WTC11 (cell line): ENCODE data around the gene HADHB.
"Not testable (repeated sequence)": the region's sequence is repeated elsewhere in the genome, so short reads cannot be mapped to it uniquely, and the experiment has no call there.

Source experiments
- ATF6 ChIP-seq: sonication (generic); formaldehyde crosslinking; IDR thresholded peaks from 2 replicates; pipeline ENCODE4 v1.8.1; 2023; ENCODE audit warnings: mild to moderate bottlenecking, missing genetic modification reagents
- CBFB ChIP-seq: sonication (generic); formaldehyde crosslinking; IDR thresholded peaks from 2 replicates; pipeline ENCODE4 v1.8.1; 2022; ENCODE audit warnings: mild to moderate bottlenecking, low read depth, missing genetic modification reagents
- CTCF ChIP-seq: fragments of 200-600 bp; IDR thresholded peaks from 2 replicates; pipeline ENCODE4 v1.8.0; 2022; ENCODE audit warnings: antibody characterized with exemption
- FOXP1 ChIP-seq: sonication (generic); formaldehyde crosslinking; IDR thresholded peaks from 2 replicates; pipeline ENCODE4 v1.8.0; 2022; ENCODE audit warnings: missing genetic modification reagents, mild to moderate bottlenecking, moderate library complexity, borderline replicate concordance
- MXD4 ChIP-seq: fragments of 250-450 bp; sonication (Bioruptor Pico); IDR thresholded peaks from 2 replicates; pipeline ENCODE4 v1.8.0; 2021; ENCODE audit warnings: mild to moderate bottlenecking, moderate library complexity, borderline replicate concordance
- MYBL2 ChIP-seq: sonication (generic); formaldehyde crosslinking; IDR thresholded peaks from 2 replicates; pipeline ENCODE4 v1.8.1; 2023; ENCODE audit warnings: mild to moderate bottlenecking, moderate library complexity, missing genetic modification reagents
- NR2C2 ChIP-seq: sonication (generic); formaldehyde crosslinking; IDR thresholded peaks from 2 replicates; pipeline ENCODE4 v1.8.0; 2022; ENCODE audit warnings: mild to moderate bottlenecking, missing genetic modification reagents
- PRDM15 ChIP-seq: sonication (generic); formaldehyde crosslinking; IDR thresholded peaks from 2 replicates; pipeline ENCODE4 v1.8.0; 2022; ENCODE audit warnings: missing genetic modification reagents
- RELA ChIP-seq: sonication (generic); formaldehyde crosslinking; IDR thresholded peaks from 2 replicates; pipeline ENCODE4 v1.8.1; 2022; ENCODE audit warnings: missing genetic modification reagents, mild to moderate bottlenecking, borderline replicate concordance
- SP1 ChIP-seq: sonication (generic); formaldehyde crosslinking; conservative IDR thresholded peaks from 2 replicates; pipeline ENCODE4 v1.8.1; 2022; ENCODE audit warnings: missing genetic modification reagents
- USF2 ChIP-seq: sonication (generic); formaldehyde crosslinking; IDR thresholded peaks from 2 replicates; pipeline ENCODE4 v1.8.1; 2023; ENCODE audit warnings: mild to moderate bottlenecking, missing genetic modification reagents, moderate library complexity
- ZNF219 ChIP-seq: sonication (generic); formaldehyde crosslinking; IDR thresholded peaks from 2 replicates; pipeline ENCODE4 v1.8.0; 2023; ENCODE audit warnings: missing genetic modification reagents, mild to moderate bottlenecking, borderline replicate concordance
- ZSCAN18 ChIP-seq: fragments of 250-450 bp; sonication (Bioruptor Pico); IDR thresholded peaks from 2 replicates; pipeline ENCODE4 v2.1.2; 2022; ENCODE audit warnings: mild to moderate bottlenecking, moderate library complexity
- TF ChIP-seq, protein P1 (sequence below): sonication (generic); formaldehyde crosslinking; IDR thresholded peaks from 2 replicates; pipeline ENCODE4 v1.8.1; 2023; ENCODE audit warnings: mild to moderate bottlenecking, missing genetic modification reagents

GRCh38 chr2:26331321-26331720, 86.6 kb downstream of the HADHB start:
- TF ChIP-seq CTCF; ZNF219 (CRISPR knock-in tag); ATF6 (CRISPR knock-in tag); PRDM15; RELA (CRISPR knock-in tag); NR2C2; ZSCAN18 (CRISPR knock-in tag); USF2 (CRISPR knock-in tag); MXD4; CBFB (CRISPR knock-in tag); FOXP1 (CRISPR knock-in tag); SP1 (CRISPR knock-in tag); MYBL2 (CRISPR knock-in tag): not testable (repeated sequence)
- TF ChIP-seq, protein P1, sequence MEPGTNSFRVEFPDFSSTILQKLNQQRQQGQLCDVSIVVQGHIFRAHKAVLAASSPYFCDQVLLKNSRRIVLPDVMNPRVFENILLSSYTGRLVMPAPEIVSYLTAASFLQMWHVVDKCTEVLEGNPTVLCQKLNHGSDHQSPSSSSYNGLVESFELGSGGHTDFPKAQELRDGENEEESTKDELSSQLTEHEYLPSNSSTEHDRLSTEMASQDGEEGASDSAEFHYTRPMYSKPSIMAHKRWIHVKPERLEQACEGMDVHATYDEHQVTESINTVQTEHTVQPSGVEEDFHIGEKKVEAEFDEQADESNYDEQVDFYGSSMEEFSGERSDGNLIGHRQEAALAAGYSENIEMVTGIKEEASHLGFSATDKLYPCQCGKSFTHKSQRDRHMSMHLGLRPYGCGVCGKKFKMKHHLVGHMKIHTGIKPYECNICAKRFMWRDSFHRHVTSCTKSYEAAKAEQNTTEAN: not testable (repeated sequence)
